ENCODE data around the gene ZCCHC14.

DNA sequence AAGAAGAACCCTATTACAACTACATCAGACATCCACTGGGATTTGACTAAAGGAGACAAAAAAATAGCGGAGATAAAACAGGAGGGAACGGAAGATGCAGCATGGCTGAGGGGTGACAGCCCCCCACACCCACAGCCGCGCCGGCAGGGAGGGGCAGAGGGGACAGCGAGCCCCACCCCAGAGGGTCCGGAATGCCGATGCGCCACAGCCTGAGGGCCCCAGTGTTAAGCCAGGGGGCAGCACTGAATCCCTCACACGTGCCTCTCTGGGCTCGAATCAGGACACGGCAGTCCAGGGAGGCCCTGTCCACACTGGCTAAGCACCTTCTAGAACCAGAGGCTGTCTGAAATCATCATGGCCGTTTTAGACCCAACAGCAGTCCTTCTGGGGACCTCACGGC, 81.9 kb downstream of the ZCCHC14 start:
- no peak for TF ChIP-seq POLR2A (IDR thresholded peaks at IDR 0.05)
- TF ChIP-seq, protein P1, sequence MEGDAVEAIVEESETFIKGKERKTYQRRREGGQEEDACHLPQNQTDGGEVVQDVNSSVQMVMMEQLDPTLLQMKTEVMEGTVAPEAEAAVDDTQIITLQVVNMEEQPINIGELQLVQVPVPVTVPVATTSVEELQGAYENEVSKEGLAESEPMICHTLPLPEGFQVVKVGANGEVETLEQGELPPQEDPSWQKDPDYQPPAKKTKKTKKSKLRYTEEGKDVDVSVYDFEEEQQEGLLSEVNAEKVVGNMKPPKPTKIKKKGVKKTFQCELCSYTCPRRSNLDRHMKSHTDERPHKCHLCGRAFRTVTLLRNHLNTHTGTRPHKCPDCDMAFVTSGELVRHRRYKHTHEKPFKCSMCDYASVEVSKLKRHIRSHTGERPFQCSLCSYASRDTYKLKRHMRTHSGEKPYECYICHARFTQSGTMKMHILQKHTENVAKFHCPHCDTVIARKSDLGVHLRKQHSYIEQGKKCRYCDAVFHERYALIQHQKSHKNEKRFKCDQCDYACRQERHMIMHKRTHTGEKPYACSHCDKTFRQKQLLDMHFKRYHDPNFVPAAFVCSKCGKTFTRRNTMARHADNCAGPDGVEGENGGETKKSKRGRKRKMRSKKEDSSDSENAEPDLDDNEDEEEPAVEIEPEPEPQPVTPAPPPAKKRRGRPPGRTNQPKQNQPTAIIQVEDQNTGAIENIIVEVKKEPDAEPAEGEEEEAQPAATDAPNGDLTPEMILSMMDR (IDR thresholded peaks at IDR 0.05): no peak

Data from transverse colon (tissue), 3 donors.